GM19397 (cell line): ENCODE data around the gene PPWD1.
"Not testable (repeated sequence)": the region's sequence is repeated elsewhere in the genome, so short reads cannot be mapped to it uniquely, and the experiment has no call there.

Source experiments
- ATAC-seq: cut with Tn5 transposase; IDR thresholded peaks from one replicate; pipeline ENCODE4 v1.9.1; 2021; ENCODE audit warnings: mild to moderate bottlenecking, moderate library complexity; ENCODE audit not compliant: unreplicated experiment

Gene PPWD1

GRCh38 chr5:65621961-65622360, 58.9 kb downstream of the PPWD1 start:
- ATAC-seq, result not testable (repeated sequence)

- no peak for ATAC-seq
Observed at GRCh38 chr5:65623482-65623881, 60.4 kb downstream of the PPWD1 start.

GRCh38 chr5:65624025-65624570, 61.0 kb downstream of the PPWD1 start, which contains the start of gene TRIM23:
TSS of gene TRIM23 (minus strand) at chr5:65624333. CDS start at chr5:65624274, 59 bp downstream.
- peak; percentile 96 for ATAC-seq

- ATAC-seq, result peak; percentile 71
Observed at GRCh38 chr5:65624571-65625555, 61.8 kb downstream of the PPWD1 start, which contains the start of the genes SHLD3 and TRAPPC13. TSS of gene SHLD3 (plus strand) at chr5:65625027. CDS start at chr5:65629588, 4,561 bp downstream. TSS of gene TRAPPC13 (plus strand) at chr5:65625027. CDS start at chr5:65625061, 34 bp downstream.

GRCh38 chr5:65625743-65626142, 62.6 kb downstream of the PPWD1 start:
- no peak for ATAC-seq

GRCh38 chr5:65630981-65631380, 67.9 kb downstream of the PPWD1 start:
- ATAC-seq, result no peak
